MM.1S (cell line): ENCODE measurements around the gene AGAP3.

Source experiments
- DNase-seq: peaks from one replicate; pipeline ENCODE4 v3.0.0-alpha.2; 2015
- H2AFZ ChIP-seq: fragments of 300-600 bp; sonication (generic); 2 replicates; pipeline ENCODE4 v1.6.0; 2016; ENCODE audit warnings: antibody characterized with exemption, low read length
- H3F3A ChIP-seq: fragments of 300-600 bp; sonication (generic); 2 replicates; pipeline ENCODE4 v1.6.1; 2016; ENCODE audit warnings: mild to moderate bottlenecking, antibody characterized with exemption, low read length, moderate library complexity, mixed read lengths; ENCODE audit not compliant: insufficient read depth
- H3K27ac ChIP-seq: fragments of 300-600 bp; sonication (generic); 2 replicates; pipeline ENCODE4 v1.5.1; 2016; ENCODE audit warnings: mild to moderate bottlenecking, low read length
- H3K27me3 ChIP-seq: fragments of 300-600 bp; sonication (generic); replicated peaks from 2 replicates; pipeline ENCODE4 v1.6.0; 2016; ENCODE audit warnings: low read length; ENCODE audit not compliant: insufficient read depth
- H3K36me3 ChIP-seq: fragments of 300-600 bp; sonication (generic); replicated peaks from 2 replicates; pipeline ENCODE4 v1.6.1; 2016; ENCODE audit warnings: mild to moderate bottlenecking, low read length, mixed read lengths; ENCODE audit not compliant: insufficient read depth
- H3K4me1 ChIP-seq: fragments of 300-600 bp; sonication (generic); 2 replicates; pipeline ENCODE4 v1.6.1; 2016; ENCODE audit warnings: low read length, mixed read lengths
- H3K4me2 ChIP-seq: fragments of 300-600 bp; sonication (generic); 2 replicates; pipeline ENCODE4 v1.6.0; 2016; ENCODE audit warnings: low read depth, low read length
- H3K4me3 ChIP-seq: fragments of 300-600 bp; sonication (generic); 2 replicates; pipeline ENCODE4 v1.5.1; 2016; ENCODE audit warnings: low read length, mixed read lengths
- H3K79me2 ChIP-seq: fragments of 300-600 bp; sonication (generic); 2 replicates; pipeline ENCODE4 v1.6.1; 2016; ENCODE audit warnings: mixed run types, low read length, mixed read lengths
- H3K9ac ChIP-seq: fragments of 300-600 bp; sonication (generic); 2 replicates; pipeline ENCODE4 v1.6.1; 2016; ENCODE audit warnings: low read length, mixed read lengths
- H3K9me2 ChIP-seq: fragments of 300-600 bp; sonication (generic); replicated peaks from 2 replicates; pipeline ENCODE4 v1.6.1; 2016; ENCODE audit warnings: mild to moderate bottlenecking, low read length, mixed read lengths; ENCODE audit not compliant: insufficient read depth
- H3K9me3 ChIP-seq: fragments of 300-600 bp; sonication (generic); replicated peaks from 2 replicates; pipeline ENCODE4 v1.6.1; 2016; ENCODE audit warnings: mild to moderate bottlenecking, low read length, mixed read lengths; ENCODE audit not compliant: insufficient read depth
- H4K20me1 ChIP-seq: fragments of 300-600 bp; sonication (generic); 2 replicates; pipeline ENCODE4 v1.6.1; 2016; ENCODE audit warnings: mild to moderate bottlenecking, low read length, moderate library complexity, mixed read lengths; ENCODE audit not compliant: insufficient read depth
- CTCF ChIP-seq: fragments of 300-600 bp; sonication (generic); IDR thresholded peaks from 2 replicates; pipeline ENCODE4 v1.5.1; 2016; ENCODE audit warnings: antibody characterized with exemption, low read length, mixed read lengths
- EZH2 ChIP-seq: fragments of 300-600 bp; sonication (generic); optimal IDR thresholded peaks from 2 replicates; pipeline ENCODE3; 2017; ENCODE audit warnings: low read depth, mild to moderate bottlenecking, antibody characterized with exemption, low read length, mixed read lengths
- EZH2phosphoT487 ChIP-seq: fragments of 300-600 bp; sonication (generic); IDR thresholded peaks from 2 replicates; pipeline ENCODE4 v1.6.1; 2018; ENCODE audit warnings: antibody characterized with exemption, low read length

Gene AGAP3

GRCh38 chr7:151085691-151086620 is at the start of gene AGAP3:
TSS of gene AGAP3 (plus strand) at chr7:151086475. CDS start at chr7:151086742, 267 bp downstream.
- Histone ChIP-seq H2AFZ (peak within 1 kb of the TSS; percentile 72), H3K79me2 (peaks cover 63% of the 10 kb centered on the region), H3K27me3 (no peaks in the 10 kb centered on the region), H3K4me2 (peak within 1 kb of the TSS; percentile 89), H3K4me3 (peak within 1 kb of the TSS; percentile 77), H3K27ac (peak within 1 kb of the TSS; percentile 52; the same call in 1 of the 2 replicates), H4K20me1 (peaks cover 8% of the 10 kb centered on the region; the same call in 1 of the 2 replicates), H3K9me2 (no peaks in the 10 kb centered on the region), H3K4me1 (peaks cover 19% of the 10 kb centered on the region), H3F3A (peaks cover 22% of the 10 kb centered on the region), H3K9ac (peak within 1 kb of the TSS; percentile 77), H3K36me3 (no peaks in the 10 kb centered on the region), H3K9me3 (no peaks in the 10 kb centered on the region)
- DNase-seq, result peak; percentile 85
- TF ChIP-seq EZH2 (no peak), CTCF (no peak), EZH2phosphoT487 (no peak)

GRCh38 chr7:151038951-151039849 is 47.1 kb upstream of the AGAP3 start:
- H3K79me2 ChIP-seq, result no peaks in the 10 kb centered on the region
- no peaks in the 10 kb centered on the region for H3K9me2 ChIP-seq
- no peaks in the 10 kb centered on the region for H3F3A ChIP-seq
- TF ChIP-seq EZH2phosphoT487, result no peak
- no peak for TF ChIP-seq EZH2
- TF ChIP-seq CTCF, result no peak
- no peaks in the 10 kb centered on the region for H3K36me3 ChIP-seq
- H3K9ac ChIP-seq, result no peak overlapping the region
- no peak overlapping the region for H3K4me3 ChIP-seq
- no peak overlapping the region for H3K27ac ChIP-seq
- no peaks in the 10 kb centered on the region for H3K27me3 ChIP-seq
- H4K20me1 ChIP-seq, result no peaks in the 10 kb centered on the region
- no peak for DNase-seq
- no peaks in the 10 kb centered on the region for H3K4me1 ChIP-seq
- no peaks in the 10 kb centered on the region for H3K9me3 ChIP-seq
- no peak overlapping the region for H3K4me2 ChIP-seq
- no peak overlapping the region for H2AFZ ChIP-seq

- H4K20me1 ChIP-seq, result no peaks in the 10 kb centered on the region
- no peak overlapping the region for H3K4me2 ChIP-seq
- no peaks in the 10 kb centered on the region for H3K27me3 ChIP-seq
- H3K4me3 ChIP-seq, result no peak overlapping the region
- no peak overlapping the region for H3K9ac ChIP-seq
- H3K27ac ChIP-seq, result no peak overlapping the region
- H3K4me1 ChIP-seq, result no peaks in the 10 kb centered on the region
- no peaks in the 10 kb centered on the region for H3K9me3 ChIP-seq
- no peaks in the 10 kb centered on the region for H3K36me3 ChIP-seq
- DNase-seq, result no peak
- H3K9me2 ChIP-seq, result no peaks in the 10 kb centered on the region
- TF ChIP-seq EZH2 (no peak), CTCF (no peak), EZH2phosphoT487 (no peak)
- no peaks in the 10 kb centered on the region for H3K79me2 ChIP-seq
- no peaks in the 10 kb centered on the region for H3F3A ChIP-seq
- no peak overlapping the region for H2AFZ ChIP-seq
Observed at GRCh38 chr7:151039850-151040548, 46.3 kb upstream of the AGAP3 start.
